Stimulated activated naive CD8-positive, alpha-beta T cell treated with anti-CD3 and anti-CD28 coated beads, Interleukin-15, Interleukin-2, amounts not matched to agents 100 U/mL and 50 U/mL, for 24 hours (primary cell): ENCODE data around the gene HFM1.
"Not testable (repeated sequence)": the region's sequence is repeated elsewhere in the genome, so short reads cannot be mapped to it uniquely, and the experiment has no call there.

Experiments
- ATAC-seq: fragments of 150-1000 bp; cut with Tn5 transposase; one replicate; pipeline ENCODE4 v1.10.0; 2021
- DNase-seq: peaks from one replicate; pipeline ENCODE4 v3.0.0; 2021

HFM1 gene

DNA sequence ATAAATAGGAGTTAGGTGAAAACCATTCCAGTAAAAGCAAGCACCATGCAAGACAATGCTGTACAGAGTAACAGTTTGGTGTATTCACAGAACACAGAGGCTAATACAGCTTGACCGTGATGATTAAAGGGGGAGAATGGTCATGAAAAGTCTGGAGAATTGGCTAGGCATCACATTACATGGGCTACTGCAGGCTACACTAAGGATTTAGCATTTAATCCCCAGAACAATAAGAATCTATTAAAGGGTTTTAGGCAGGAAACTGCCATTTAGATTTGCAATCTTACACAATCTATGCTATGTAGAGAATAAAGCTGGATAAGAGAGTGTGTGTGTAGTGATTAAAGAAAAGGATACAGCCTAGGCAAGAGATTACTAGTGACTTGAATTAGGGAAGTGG lies 30.6 kb downstream of the HFM1 start:
- no peak for ATAC-seq
- DNase-seq: no peak

DNA sequence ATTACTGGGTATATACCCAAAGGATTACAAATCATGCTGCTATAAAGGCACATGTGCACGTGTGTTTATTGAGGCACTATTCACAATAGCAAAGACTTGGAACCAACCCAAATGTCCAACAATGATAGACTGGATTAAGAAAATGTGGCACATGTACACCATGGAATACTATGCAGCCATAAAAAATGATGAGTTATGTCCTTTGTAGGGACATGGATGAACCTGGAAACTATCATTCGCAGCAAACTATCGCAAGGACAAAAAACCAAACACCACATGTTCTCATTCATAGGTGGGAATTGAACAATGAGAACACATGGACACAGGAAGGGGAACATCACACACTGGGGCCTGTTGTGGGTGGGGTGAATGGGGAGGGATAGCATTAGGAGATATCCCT lies 32.4 kb downstream of the HFM1 start:
- ATAC-seq, DNase-seq: not testable (repeated sequence)

DNA sequence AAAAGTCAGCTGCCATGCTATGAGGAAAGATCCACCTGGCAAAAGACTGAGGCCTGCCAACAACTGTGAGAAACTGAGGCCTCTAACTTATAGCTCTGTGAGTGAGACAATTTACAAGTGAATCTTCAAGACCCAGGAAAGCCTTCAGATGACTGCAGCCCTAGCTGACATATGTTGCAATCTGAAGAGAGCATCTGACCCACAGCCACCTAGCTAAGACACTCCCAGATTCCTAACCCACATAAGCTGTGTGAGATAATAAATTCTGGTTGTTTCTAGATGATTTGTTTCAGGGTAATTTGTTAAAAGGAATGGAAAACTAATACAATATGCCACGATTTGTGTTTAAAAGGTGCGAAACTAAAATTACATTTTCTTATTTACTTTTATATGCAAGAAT lies 55.1 kb downstream of the HFM1 start:
- DNase-seq: no peak
- no peak for ATAC-seq

GRCh38 chr1:91346824-91347223 lies 57.8 kb downstream of the HFM1 start:
- no peak for ATAC-seq
- DNase-seq: no peak

DNA sequence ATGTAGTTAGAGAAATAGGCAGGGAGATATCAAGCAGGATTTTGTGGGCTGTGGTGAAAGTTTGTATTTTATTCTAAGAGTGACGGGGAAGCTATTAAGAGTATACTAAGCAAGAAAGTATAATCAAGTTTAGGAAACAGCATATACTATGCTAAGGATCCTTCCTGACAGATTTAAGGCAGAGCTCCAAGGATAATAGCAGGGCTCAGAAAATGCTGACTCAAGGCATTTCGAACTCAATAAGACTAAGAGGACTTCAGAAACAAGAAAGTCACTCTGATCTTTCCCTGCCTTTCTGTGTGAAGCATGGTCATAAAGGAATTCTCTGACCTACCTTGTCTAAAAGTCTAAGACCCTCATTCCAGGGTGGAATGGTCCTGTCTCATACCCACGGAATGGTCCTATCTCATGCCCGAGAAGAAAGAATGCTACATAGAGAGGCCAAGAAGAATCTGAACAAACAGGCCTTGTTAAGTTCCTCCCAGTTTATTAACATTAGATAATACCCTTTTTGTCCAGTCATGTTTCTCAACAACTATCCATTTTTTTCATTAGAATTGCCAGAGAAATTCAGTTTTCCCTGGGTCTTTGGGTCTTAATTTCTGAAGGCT lies 59.1 kb downstream of the HFM1 start:
- ATAC-seq (no peak), DNase-seq (no peak)

DNA sequence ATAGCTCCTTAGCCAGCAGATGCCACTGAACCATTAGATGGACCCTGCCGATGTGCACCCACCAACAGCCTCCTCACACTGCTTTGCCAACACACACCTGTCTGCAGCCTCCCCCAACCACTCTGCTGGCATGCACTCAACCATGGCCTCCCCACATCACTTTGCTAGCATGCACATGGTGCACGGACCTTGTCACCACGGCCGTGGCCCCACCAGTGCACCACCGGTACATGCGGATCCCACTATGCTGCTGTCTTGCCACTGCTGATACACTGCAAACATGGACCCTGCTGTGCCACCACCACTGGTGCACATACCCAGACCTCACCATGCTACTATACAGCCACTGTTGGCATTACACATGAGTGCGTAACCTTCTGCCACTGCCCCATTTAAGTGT lies 66.1 kb downstream of the HFM1 start:
- no peak for DNase-seq
- ATAC-seq: no peak

DNA sequence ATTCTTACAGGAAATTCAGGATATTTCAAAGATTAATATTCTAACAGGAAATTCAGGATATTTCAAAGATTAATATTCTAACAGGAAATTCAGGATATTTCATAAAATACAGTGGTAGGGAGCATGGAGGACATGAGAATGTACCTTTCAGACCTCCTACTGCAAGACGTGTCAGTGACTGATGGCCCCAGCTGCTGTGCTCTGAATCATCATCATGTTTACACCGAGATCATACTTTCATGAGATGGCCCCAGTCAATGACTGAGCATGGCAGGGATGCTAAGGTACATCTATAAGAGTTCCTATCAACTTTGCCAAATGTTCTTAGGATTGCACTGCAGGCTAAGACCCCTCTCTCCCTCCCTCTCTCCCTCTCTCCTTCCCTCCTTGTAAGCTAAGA lies 69.0 kb downstream of the HFM1 start:
- DNase-seq: no peak

DNA sequence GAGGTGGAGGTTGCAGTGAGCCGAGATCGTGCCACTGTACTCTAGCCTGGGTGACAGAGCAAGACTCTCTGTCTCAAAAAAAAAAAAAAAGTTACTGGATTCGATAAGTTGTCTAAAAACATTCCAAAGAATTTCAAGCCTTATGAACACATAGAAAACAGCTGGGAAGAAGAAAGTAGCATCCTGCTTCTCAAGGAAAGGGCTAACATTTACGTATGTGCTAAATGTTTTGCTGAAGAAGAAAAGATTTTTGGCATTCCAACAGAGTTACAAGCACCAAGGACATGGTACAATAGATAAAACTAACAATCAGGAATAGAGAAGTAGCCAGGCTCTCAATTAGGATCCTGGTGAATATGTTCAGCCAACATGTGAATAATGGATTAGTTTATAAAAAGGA lies 69.8 kb downstream of the HFM1 start:
- DNase-seq: no peak
- ATAC-seq: no peak

More for the DNA sequence above, 69.0 kb downstream of the HFM1 start:
- no peak for ATAC-seq

DNA sequence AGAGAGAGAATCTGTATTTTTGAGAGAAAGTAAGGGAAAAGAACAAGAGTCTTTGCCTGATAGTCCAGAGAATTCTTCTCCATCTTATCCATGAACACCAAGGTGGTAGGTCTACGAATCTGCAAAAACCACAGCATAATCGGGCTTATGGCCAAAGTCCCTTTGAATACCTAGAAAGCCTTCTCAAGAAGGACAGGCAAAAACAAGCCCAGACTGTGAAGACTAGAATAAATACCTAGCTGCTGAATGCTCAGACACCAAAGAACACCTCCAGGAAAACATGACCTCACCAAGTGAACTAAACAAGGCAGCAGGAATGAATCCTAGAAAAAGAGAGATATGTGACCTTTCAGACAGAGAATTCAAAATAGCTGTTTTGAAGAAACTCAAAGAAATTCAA lies 79.2 kb downstream of the HFM1 start:
- DNase-seq (no peak), ATAC-seq (no peak)

DNA sequence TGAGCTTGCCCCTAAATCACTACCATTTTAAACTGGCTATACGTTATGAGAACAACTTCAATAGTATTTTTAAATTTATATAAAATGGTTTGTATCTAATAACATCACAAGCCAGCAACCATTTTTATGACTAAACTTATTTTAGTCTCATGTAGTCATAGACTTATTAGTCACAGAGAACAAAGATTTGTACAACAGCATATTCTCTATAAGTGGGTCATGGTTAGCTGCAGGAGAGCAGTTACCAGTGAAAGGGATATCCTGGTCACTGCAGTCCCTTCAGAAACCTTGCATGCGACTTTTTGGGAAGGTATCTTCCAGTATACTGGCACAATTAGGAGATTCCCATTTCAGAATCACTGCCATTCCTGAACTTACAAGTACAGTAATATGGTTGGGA lies 90.0 kb downstream of the HFM1 start:
- ATAC-seq (no peak), DNase-seq (no peak)

DNA sequence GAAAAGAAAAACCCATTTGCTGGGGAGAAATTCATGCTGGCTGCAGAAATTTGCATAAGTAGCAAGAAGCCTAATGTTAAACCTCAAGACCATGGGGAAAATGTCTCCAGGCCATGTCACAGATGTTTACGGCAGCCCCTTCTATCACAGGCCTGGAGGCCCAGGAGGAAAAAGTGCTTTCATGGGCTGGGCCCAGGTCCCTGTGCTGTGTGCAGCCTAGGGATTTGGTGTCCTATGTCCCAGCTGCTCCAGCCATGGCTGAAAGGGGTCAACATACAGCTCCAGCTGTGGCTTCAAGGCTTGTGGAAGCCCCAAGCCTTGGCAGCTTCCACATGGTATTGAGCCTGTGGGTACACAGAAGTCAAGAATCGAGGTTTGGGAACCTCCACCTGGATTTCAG lies 93.0 kb downstream of the HFM1 start:
- DNase-seq: no peak
- no peak for ATAC-seq

DNA sequence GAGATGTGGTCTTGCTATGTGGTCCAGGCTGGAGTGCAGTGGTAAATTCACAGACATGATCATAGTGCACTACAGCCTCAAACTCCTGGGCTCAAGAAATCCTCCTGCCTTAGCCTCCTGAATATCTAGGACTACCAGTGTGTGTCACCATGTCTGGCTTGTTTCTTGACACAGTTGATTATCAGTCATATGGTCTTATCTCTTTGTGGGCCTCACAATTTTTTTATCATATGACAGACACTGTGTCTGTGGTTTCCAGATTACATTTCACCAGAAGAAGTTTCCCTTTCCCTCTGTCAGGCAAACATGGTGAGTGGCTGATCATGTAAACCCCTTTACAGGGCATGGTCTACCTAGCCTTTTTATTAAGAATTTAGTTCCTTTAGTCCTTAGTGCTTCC lies 96.1 kb downstream of the HFM1 start:
- DNase-seq: no peak
- no peak for ATAC-seq

- DNase-seq: no peak
- no peak for ATAC-seq
Measured at GRCh38 chr1:91307784-91308409, 96.7 kb downstream of the HFM1 start.

DNA sequence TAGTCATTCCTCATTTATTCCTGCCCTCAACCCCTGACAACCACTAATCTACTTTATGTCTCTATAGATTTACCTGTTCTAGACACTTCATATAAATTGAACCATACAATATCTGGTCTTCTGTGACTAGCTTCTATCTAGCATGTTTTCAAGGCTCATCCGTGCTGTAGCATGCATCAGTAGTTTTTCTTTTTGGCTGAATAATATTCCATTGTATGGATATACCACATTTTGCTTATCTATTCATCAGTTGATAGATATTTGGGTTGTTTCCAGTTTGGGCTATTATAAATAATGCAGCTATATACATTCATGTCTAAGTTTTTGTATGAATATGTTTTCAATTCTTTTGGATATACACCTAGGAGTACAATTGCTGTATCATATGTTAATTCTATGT lies 101.5 kb downstream of the HFM1 start:
- DNase-seq (no peak), ATAC-seq (no peak)

- not testable (repeated sequence) for DNase-seq
Measured at GRCh38 chr1:91288843-91289553, 115.6 kb downstream of the HFM1 start.

DNA sequence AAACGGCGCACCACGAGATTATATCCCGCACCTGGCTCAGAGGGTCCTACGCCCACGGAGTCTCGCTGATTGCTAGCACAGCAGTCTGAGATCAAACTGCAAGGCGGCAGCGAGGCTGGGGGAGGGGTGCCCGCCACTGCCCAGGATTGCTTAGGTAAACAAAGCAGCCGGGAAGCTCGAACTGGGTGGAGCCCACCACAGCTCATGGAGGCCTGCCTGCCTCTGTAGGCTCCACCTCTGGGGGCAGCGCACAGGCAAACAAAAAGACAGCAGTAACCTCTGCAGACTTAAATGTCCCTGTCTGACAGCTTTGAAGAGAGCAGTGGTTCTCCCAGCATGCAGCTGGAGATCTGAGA lies 117.7 kb downstream of the HFM1 start:
- not testable (repeated sequence) for ATAC-seq, DNase-seq

More at GRCh38 chr1:91288843-91289553, 115.6 kb downstream of the HFM1 start:
- not testable (repeated sequence) for ATAC-seq

DNA sequence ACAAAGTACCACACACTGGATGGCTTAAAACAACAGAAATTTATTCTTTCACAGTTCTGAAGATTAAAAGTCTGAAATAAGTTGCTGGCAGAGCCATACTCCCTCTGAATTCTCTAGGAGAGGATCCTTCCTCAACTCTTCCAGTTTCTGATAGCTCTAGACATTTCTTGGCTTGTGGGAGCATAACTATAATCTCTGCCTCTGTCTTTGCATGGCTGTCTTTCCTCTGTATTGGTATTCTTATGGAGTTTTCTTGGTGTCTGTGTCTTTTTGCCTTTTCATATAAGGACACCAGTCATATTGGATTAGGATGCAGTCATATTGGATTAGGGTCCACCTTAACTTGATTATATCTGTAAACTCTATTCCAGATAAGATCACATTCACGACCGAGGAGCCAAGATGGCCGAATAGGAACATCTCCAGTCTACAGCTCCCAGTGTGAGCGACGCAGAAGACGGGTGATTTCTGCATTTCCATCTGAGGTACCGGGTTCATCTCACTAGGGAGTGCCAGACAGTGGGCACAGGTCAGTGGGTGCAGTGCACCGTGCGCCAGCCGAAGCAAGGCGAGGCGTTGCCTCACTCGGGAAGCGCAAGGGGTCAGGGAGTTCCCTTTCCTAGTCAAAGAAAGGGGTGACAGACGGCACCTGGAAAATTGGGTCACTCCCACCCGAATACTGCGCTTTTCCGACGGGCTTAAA lies 118.2 kb downstream of the HFM1 start:
- ATAC-seq, DNase-seq: not testable (repeated sequence)

GRCh38 chr1:91283421-91283726 lies 121.3 kb downstream of the HFM1 start:
- ATAC-seq: no peak

DNA sequence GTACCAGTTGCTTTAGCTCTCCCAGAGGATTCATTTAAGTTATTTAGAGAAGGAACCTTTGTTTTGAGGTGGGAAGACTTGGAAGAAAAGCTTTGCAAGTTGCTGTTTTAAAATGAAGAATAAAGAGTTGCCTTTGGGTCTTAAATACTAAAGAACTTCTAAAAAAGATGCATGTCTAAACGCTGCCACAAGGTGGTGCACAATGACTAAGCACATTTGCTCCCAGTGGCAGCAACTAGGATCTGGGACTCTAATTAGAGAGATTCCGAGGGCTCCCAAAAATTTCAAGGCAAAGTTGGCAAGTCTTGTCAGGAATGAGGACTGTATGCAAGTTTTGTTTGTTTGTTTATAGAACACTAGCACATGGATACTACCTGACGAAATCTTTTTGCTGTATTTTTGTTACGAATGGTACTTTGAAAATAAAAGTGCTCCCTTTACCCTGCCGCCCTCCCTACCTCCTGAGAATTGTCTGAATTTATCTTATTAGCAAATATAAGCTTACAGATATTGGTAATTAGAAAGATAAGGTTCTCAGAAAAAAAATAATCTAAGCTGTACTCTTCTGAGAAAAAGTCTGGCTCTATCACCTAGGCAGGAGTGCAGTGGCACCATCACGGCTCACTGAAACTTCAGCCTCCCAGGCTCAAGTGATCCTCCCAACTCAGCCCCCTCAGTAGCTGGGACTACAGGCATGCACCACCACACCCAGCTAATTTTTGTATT lies 121.8 kb downstream of the HFM1 start:
- DNase-seq (peak; percentile 40), ATAC-seq (no peak)

More at GRCh38 chr1:91283421-91283726, 121.3 kb downstream of the HFM1 start:
- no peak for DNase-seq

GRCh38 chr1:91281782-91282181 lies 122.9 kb downstream of the HFM1 start:
- ATAC-seq (no peak), DNase-seq (no peak)

GRCh38 chr1:91278754-91279153 lies 125.9 kb downstream of the HFM1 start:
- ATAC-seq: no peak
- DNase-seq: no peak

DNA sequence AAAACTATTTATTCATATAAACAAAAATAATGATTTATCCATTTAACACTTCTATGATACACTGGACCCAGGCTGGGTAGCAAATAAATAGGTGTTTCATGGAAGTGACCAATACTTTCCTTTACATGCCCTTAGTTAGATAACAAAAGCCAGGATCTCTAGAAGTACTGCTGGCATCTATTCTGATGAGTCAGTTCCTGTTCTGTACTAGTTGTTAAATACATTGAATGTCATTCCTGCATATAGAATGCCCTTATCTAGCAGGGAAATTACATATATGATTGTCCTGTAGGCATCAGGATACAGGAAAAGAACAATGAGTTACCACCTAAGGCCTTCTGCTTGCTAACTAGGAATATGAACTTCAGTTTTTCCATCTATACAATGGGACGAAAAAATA lies 130.8 kb downstream of the HFM1 start:
- ATAC-seq (no peak), DNase-seq (no peak)

DNA sequence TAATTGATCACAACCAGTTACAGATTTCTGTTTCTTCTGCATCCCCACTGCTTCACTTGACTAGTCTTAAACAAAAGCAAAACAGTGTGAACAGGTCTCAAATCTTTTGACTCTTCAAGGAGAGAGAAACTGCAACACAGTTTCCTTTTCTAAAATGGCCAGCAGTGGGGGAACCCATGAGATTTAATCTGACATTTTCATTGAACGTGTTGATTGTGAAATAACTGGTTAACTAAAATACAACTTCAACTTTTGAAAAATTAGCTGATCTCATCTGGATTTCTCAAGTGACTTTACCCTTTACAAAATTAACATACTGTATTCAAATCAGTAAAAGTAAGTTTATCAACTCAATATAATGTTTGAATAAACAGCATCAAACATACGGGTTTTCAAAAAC lies 143.0 kb downstream of the HFM1 start:
- ATAC-seq: no peak

More for the DNA sequence above, 143.0 kb downstream of the HFM1 start:
- DNase-seq: no peak
